HG02678 (cell line): ENCODE data around the gene PPP1CA.
A peak's percentile ranks its signal among the peaks of the same experiment; 100 is the strongest.

Source experiments
- ATAC-seq: cut with Tn5 transposase; IDR thresholded peaks from one replicate; pipeline ENCODE4 v1.9.1; 2021; ENCODE audit warnings: mild to moderate bottlenecking, moderate library complexity; ENCODE audit not compliant: unreplicated experiment

Gene PPP1CA

DNA sequence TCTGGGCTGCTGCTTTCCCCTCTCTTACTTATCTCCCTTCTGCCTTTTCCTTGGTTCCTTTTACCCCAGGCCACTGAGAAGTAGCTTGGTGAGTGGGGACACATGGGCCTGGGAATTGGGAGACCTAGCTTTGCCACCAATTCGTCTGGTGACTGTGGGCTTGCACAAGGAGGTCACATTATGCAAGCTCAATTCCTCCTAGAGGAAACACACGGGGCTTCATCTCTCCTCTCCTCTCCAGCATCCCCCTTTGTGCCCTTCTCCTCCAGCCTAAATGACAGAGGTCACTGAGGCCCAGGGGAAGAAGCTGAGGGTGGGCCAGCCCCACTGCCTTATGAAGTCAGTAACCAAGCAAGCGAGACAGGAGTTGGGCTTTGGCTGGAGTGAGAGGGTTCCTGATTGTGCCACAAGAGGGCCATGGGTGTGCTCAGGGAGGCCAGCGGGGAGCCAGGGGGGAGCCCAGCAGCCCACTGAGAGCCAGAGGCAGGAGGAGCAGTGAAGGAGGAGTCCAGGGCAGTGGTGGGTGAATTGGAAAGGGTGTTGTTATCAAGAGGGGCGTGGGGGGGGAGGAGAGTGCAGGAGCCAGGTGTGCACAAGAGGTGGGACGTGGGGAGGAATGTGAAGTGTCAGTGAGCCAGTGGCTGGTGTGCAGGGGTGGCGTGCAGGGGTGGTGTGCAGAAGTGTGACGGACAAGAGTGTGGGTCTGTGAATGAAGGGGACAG lies 30.3 kb downstream of the PPP1CA start:
- ATAC-seq, result no peak

DNA sequence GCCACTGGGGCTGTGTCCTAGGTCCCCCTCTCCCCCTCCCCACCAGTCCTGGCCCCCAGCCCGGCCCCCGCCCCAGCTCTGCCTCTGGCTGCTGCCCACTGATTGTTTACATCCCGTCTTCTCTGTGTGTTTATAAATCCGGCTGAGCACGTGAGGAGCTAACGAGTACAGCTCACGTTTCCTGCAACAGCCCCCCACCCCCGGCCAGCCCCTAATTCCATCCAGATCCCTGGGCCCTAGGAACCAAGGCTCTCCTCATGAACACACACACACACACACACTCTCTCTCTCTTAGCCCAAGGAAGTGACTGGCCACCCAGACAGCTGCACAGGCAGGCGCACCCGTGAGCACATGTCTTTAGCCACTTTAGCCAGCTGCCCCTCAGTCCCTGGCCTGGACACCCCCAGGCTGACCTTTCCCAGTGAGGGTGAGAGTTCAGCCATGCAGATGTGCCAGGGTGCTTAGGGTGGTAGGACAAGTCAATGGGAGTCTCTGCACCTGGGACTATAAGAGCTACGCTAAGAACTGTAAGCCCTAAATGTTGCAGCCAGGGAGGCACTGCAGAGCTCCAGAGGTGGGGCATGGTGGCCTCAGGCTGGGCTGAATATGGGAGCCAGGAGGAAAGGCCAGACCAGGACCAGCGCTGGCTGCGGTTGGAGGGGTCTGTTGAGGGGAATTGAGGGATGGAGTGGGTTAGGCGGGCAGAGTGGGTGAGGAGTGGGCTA lies 31.1 kb downstream of the PPP1CA start:
- no peak for ATAC-seq

DNA sequence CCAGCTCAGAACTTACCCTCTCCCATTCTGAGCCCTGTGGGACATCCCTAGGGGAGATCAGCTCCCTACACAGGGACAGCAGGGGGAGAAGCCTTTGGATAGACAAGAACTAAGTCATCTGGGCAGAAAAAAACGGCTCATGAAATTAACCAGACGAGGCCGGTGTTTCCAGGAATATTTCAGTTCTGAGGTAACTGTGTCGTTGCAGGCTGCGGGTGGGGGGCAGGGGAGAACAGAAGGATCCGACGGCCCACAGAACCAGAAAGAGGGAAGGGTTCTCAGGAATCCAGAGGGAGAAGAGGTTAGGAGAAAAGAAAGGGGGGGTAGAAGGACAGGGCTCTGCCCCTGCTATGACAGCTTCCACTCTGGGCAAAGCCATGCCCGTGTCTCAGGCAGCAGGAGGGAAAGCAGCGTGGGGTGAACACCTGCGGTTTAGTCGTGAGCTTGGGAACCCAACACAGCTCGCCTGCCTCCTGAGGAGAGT lies 31.8 kb downstream of the PPP1CA start:
- no peak for ATAC-seq

DNA sequence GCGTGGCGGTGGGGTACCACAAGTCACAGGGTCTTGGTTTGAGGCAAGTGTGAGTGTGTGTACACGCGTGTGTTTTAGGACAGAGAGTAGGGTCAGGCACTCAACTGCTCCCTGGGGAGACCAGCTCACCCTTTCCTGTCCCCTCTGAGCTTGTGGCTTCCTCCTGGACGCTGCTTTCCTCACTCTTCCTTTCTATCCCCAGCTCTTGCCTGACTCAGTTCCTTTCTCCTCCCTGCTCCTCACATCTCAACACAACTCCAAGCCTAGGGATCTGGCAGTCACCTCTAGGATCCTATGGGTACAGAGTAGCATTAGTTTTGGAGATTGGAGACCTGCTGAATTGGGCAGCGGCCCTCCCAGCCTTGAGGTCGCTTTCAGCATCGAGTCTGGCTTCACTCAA lies 32.4 kb downstream of the PPP1CA start:
- no peak for ATAC-seq

GRCh38 chr11:67368621-67369020 lies 33.0 kb downstream of the PPP1CA start:
- peak; percentile 35 for ATAC-seq

- ATAC-seq, result no peak
Observed at GRCh38 chr11:67367761-67368227, 33.9 kb downstream of the PPP1CA start.

DNA sequence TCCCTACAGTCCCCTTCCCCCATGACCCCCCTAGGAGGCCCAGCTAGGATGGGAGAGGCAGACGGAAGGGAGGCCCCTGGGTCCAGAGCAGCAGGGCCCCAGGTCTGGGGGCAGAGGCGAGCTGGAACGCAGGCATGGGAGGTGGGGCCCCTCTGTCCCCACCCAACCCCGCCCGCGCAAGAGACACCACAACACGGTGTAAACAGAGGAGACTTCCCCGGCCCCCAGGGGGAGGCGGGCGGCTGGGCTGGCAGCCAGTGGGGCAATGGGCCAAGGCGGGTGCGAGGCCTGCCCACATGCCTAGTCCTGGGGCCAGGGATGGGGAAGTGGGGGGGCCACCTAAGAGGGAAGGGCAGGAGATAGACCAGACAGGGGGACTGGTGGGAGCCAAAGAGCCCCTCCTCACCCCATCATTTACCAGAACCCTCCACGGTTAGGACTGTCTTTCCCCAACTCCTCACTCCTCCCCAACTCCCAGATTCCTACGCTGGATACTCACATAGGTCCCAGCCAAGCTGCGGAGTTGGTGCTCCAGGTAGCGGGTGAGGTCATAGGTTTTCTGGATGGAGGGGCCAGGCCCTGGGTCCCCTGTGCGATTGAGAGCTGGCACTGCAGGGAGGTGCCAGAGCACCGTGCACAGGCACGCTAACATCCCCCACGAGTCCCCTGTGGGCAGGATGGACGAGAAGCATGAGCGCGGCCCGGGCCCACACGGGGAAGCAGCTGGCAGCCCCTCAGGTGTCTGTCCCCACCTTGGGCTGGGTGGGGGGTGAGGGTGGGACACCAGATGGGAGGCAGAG lies 34.5 kb downstream of the PPP1CA start:
- no peak for ATAC-seq

- ATAC-seq, result no peak
Observed at GRCh38 chr11:67366546-67366945, 35.1 kb downstream of the PPP1CA start.

- no peak for ATAC-seq
Observed at GRCh38 chr11:67365736-67366444, 35.8 kb downstream of the PPP1CA start.

DNA sequence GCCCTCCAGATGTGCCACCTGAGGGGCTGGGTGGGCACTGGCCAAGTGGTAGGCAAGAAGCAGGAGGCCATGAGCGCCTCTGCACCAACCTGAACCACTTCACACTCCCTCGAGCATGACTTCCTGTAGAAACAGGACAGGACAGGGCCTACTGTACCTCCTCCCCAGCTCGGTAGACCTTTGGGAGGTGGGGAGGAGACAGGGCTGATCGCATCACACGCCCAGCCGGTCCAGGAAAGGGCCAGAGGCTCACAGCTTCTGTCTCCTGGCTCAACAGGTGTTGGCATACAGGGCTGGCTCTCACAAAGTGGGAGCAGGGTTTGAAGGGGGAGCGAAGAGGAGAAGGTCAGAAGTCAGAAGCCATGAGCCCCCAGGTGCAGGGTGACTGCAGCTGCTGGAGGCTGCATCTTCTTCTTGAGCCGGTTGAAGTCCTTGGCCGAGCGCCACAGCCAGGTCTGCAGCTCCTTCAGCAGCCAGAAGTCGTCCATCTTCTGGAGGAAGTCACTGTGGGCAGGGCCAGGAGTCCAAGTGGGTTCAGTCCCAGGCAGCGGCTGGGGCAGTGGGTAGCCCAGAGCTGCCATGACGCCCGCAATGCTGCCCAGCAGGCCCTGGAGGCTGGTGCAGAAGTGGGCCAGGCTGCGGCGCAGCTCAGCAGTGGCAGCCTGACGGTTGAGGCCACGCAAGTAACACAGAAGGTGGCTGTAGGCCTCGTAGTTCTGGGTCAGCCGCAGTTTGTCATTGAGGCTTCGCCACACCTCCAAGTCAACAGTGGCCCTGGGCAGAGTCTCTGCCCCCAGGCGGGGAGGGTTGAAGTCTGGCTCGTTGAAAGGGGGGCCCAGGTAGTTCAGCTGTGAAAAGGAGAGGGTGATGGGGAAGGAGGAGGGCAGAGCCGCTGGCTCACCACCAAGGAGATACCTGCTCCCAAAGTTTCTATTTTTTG lies 36.6 kb downstream of the PPP1CA start:
- ATAC-seq, result no peak

DNA sequence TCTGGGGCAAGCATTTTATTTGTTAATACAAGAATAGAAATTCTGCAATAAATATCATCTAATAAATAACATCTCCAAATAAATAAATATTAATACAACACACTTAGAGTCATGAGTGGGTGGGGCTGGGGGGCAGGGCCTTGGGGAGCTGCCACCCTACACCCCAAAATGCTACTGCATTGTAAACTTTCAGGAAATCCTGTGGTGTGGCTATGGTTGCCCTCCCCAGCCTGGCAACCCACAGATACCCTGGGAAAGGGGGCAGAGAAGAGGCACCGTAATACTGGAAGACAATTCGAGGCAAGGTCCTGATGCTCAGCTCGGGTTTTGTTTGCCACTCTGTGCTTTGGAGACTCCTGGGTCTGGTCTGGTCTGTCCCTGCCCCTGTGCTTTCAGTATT lies 37.5 kb downstream of the PPP1CA start:
- ATAC-seq, result no peak

DNA sequence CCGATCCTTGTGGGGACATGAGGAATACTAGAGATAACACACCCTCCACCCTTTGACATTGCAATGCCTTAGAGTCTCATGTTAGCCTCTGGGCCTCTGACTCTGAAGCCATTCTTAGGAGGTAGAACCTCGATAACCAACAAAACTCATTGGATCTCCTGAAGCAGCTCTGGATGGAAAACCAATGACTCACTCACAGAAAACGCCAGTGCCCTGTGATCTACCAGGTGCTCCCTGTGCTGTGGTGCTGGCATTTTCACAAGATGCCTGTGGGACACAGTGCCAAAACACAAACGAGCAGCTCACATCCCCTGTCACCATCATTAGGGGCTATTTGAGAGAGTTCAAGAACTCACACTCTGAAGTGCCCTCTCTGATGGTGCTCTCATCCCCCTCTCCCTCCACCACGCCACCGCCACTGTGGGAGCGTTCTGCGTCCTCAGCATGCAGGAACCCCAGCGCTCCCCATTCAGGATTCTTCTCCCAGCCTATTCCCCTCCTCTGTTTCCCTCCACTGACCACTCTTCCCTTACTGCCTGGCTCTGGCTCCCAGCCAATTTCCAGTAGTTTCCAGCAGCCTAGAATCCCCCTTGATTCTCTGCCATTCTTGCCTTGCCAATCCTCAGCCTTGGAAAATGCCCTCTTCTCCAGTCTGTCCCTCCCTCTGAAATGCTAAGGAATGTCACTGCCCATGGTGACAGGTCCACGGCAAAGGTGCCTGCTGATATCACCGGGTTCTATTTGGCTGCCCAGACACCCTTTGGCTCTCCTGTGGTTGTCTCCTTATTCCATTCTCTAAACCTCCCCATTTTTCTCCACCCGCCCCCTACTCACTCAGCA lies 43.6 kb downstream of the PPP1CA start:
- no peak for ATAC-seq

DNA sequence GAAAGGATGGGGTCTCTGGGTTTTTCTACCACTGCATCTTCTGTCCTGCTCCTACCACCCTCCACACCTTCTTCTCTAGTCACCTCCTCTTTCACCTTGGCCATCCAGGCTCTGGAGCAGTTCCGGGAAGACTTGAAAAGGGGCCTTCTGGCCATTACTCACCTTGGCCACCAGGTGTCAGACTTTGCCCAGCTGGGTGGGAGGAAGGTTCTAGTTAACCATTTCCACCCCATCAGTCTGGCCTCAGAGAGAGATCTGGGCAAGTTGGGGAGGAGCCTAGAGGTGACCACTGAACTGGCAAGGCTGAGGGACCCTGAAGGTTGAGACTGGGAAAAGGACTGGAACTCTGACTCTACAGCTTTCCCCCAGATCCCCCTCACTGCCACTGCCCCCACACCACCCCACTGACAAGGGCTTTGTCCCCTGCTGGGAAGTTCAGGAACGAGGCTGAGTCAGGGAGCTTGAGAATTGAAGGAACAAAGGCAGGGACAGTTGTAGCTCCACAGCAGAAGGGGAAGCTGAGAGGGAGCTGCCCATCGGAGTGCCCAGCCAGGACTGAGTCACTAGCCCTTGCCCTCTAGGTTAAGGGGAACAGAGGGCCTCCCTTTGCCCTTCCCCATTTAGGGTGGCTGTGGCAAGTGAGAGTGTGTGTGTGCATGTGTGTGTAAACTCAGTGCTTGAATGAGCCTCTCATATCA lies 44.6 kb downstream of the PPP1CA start:
- ATAC-seq, result no peak

DNA sequence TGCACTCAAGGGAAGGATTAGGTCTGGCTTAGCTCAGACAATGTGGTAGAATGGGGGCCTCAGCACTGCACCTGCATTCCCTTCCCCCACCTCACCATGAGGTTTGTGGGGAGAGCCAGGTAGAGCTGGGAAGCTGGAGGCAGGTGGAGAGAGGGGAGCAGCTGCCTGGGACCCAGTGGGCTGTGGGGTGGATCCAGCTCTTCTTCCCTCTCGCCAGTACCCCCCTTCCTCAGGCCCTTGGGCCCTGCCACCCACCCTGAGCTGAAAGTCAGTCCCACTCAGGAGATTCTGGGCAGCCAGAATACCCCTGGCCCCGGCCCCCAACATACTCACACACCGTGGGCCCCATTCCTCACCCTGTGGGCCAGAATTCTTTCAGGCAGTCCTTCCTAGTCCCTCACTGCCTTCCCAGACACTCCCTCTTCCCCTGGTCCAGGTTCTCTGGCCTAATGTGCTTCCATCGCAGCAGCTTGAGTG lies 45.2 kb downstream of the PPP1CA start:
- ATAC-seq, result no peak

- ATAC-seq, result no peak
Observed at GRCh38 chr11:67355794-67356386, 45.8 kb downstream of the PPP1CA start.

DNA sequence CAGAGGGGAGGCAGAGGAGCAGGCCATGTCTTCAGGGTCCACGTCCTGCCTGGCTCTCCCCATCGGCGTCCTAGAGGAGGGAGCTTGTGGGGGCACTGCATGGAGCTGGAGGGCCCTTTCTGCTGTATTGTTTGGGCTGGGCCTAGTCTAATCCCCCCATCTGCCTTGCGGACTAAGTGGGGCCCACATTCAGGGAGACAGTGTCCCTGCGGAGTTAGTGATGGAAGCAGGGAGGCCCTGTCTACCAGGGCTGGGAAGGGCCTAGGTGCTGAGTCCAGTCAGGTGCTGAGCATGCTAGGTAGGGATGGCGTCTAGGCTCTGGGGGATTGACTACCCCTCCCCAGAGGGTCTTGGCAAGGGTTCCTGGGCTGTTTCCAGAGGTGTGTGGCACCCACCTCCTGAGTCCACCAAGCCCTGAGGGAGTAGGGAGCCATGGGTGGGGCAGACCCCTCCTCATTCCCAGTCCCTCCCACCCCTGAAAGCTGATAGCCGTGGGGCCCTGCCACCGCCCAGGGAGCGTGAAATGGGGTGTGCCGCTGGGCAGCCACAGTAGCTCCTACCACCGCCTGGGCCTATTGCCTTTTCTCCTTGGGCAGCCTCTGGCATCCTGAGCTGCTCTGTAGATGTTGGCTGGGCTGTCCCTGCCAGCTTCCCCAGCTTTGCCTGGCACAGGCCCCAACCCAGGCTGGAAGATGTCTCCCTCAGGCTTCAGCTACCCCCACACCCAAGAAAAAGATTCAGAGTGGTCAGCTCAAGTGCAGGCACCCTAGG lies 46.5 kb downstream of the PPP1CA start:
- no peak for ATAC-seq
